ENCODE measurements around the gene NUP188.

The NUP188 gene

GRCh38 chr9:128905964-128906363 is 41.5 kb upstream of the NUP188 start:
- Histone ChIP-seq H3K4me3 (ENCODE audit: low read length) (no peak overlapping the region), H3K4me1 (ENCODE audit: control insufficient read depth, insufficient read depth, low read length) (peaks cover 23% of the 10 kb centered on the region), H3K36me3 (ENCODE audit: control insufficient read depth, insufficient read depth, low read length) (peaks cover 22% of the 10 kb centered on the region), H3K9me3 (ENCODE audit: control insufficient read depth, low read length) (no peaks in the 10 kb centered on the region), H3K9ac (ENCODE audit: low read length) (no peak overlapping the region), H3K27me3 (ENCODE audit: control insufficient read depth, insufficient read depth, low read length) (no peaks in the 10 kb centered on the region)

- Histone ChIP-seq H3K36me3 (ENCODE audit: control insufficient read depth, insufficient read depth, low read length) (peaks cover 22% of the 10 kb centered on the region), H3K9me3 (ENCODE audit: control insufficient read depth, low read length) (no peaks in the 10 kb centered on the region), H3K4me3 (ENCODE audit: low read length) (no peak overlapping the region), H3K27me3 (ENCODE audit: control insufficient read depth, insufficient read depth, low read length) (no peaks in the 10 kb centered on the region), H3K4me1 (ENCODE audit: control insufficient read depth, insufficient read depth, low read length) (peaks cover 26% of the 10 kb centered on the region), H3K9ac (ENCODE audit: low read length) (no peak overlapping the region)
These were observed 40.8 kb upstream of the NUP188 start for GRCh38 chr9:128906741-128907140.

DNA sequence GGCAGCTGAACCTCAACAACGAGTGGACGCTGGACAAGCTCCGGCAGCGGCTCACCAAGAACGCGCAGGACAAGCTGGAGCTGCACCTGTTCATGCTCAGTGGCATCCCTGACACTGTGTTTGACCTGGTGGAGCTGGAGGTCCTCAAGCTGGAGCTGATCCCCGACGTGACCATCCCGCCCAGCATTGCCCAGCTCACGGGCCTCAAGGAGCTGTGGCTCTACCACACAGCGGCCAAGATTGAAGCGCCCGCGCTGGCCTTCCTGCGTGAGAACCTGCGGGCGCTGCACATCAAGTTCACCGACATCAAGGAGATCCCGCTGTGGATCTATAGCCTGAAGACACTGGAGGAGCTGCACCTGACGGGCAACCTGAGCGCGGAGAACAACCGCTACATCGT is 39.1 kb upstream of the NUP188 start:
- H3K4me1 ChIP-seq (ENCODE audit: control insufficient read depth, insufficient read depth, low read length), result peaks cover 27% of the 10 kb centered on the region
- no peaks in the 10 kb centered on the region for H3K27me3 ChIP-seq (ENCODE audit: control insufficient read depth, insufficient read depth, low read length)
- H3K4me3 ChIP-seq (ENCODE audit: low read length), result no peak overlapping the region
- peaks cover 22% of the 10 kb centered on the region for H3K36me3 ChIP-seq (ENCODE audit: control insufficient read depth, insufficient read depth, low read length)
- H3K9me3 ChIP-seq (ENCODE audit: control insufficient read depth, low read length), result no peaks in the 10 kb centered on the region
- H3K9ac ChIP-seq (ENCODE audit: low read length), result no peak overlapping the region

GRCh38 chr9:128909859-128910258 is 37.6 kb upstream of the NUP188 start:
- H3K27me3 ChIP-seq (ENCODE audit: control insufficient read depth, insufficient read depth, low read length), result no peaks in the 10 kb centered on the region
- no peaks in the 10 kb centered on the region for H3K9me3 ChIP-seq (ENCODE audit: control insufficient read depth, low read length)
- H3K9ac ChIP-seq (ENCODE audit: low read length), result no peak overlapping the region
- peaks cover 32% of the 10 kb centered on the region for H3K4me1 ChIP-seq (ENCODE audit: control insufficient read depth, insufficient read depth, low read length)
- H3K4me3 ChIP-seq (ENCODE audit: low read length), result no peak overlapping the region
- peaks cover 22% of the 10 kb centered on the region for H3K36me3 ChIP-seq (ENCODE audit: control insufficient read depth, insufficient read depth, low read length)

- no peaks in the 10 kb centered on the region for H3K9me3 ChIP-seq (ENCODE audit: control insufficient read depth, low read length)
- H3K9ac ChIP-seq (ENCODE audit: low read length), result no peak overlapping the region
- H3K36me3 ChIP-seq (ENCODE audit: control insufficient read depth, insufficient read depth, low read length), result peaks cover 22% of the 10 kb centered on the region
- H3K27me3 ChIP-seq (ENCODE audit: control insufficient read depth, insufficient read depth, low read length), result no peaks in the 10 kb centered on the region
- peaks cover 32% of the 10 kb centered on the region for H3K4me1 ChIP-seq (ENCODE audit: control insufficient read depth, insufficient read depth, low read length)
- no peak overlapping the region for H3K4me3 ChIP-seq (ENCODE audit: low read length)
These were observed 36.6 kb upstream of the NUP188 start for GRCh38 chr9:128910906-128911305.

DNA sequence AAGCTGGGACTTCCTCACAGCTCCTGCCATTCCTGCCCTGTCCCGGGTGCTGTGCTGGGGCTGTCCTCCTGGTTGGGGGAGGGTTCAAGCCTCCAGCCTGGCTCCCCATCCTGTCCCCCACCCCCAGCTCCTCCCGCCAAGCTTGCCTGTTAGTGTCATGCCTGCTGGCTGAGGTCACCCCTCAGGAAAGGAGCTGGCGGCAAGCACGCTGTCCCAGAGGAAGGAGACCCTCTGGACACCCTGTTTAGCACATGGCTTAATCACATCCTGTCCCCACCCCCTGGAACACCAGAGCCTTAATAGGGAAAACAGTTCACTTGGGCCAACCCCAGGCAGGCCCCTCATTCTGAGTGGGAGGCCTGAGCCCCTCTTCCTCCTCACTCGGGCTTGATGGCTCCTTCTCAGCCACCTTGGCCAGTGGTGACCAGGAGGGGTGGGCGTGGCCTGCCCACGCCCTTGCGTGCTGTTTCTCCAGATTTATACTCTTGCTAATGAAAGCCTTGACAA is 35.9 kb upstream of the NUP188 start:
- Histone ChIP-seq H3K36me3 (ENCODE audit: control insufficient read depth, insufficient read depth, low read length) (peaks cover 21% of the 10 kb centered on the region), H3K4me3 (ENCODE audit: low read length) (no peak overlapping the region), H3K4me1 (ENCODE audit: control insufficient read depth, insufficient read depth, low read length) (peaks cover 39% of the 10 kb centered on the region), H3K9ac (ENCODE audit: low read length) (peak overlapping the region; percentile 44), H3K27me3 (ENCODE audit: control insufficient read depth, insufficient read depth, low read length) (no peaks in the 10 kb centered on the region), H3K9me3 (ENCODE audit: control insufficient read depth, low read length) (no peaks in the 10 kb centered on the region)

DNA sequence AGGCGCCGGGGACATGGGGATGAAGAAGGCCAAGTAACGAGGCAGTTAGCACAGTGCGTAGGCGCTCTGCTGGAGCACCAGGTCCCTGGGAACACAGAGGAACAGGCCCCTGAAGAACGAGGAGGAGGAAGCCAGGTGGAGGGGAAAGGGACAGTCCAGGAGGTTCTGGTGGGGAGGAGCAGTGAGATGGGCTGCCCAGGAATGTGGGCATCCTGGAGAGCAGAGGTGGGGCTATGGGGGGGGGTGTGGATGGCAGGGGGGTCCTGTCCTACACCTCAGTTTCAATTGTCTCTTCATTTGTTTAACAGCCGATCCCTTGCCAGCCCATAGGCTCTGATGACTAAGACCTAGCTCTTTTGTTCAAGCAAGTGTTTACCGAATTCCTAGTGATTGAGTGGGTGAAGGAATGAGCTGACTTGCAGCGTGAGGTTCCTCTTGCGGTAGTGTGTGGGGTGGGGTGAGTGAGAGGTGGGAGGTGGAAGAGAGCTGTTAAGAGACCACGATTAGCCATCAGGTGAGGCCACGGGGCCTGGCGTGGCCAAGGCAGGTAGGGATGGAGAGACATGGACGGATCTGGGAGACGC is 35.1 kb upstream of the NUP188 start:
- H3K27me3 ChIP-seq (ENCODE audit: control insufficient read depth, insufficient read depth, low read length), result no peaks in the 10 kb centered on the region
- peak overlapping the region; percentile 44 for H3K9ac ChIP-seq (ENCODE audit: low read length)
- peaks cover 46% of the 10 kb centered on the region for H3K4me1 ChIP-seq (ENCODE audit: control insufficient read depth, insufficient read depth, low read length)
- H3K4me3 ChIP-seq (ENCODE audit: low read length), result no peak overlapping the region
- peaks cover 18% of the 10 kb centered on the region for H3K36me3 ChIP-seq (ENCODE audit: control insufficient read depth, insufficient read depth, low read length)
- no peaks in the 10 kb centered on the region for H3K9me3 ChIP-seq (ENCODE audit: control insufficient read depth, low read length)

GRCh38 chr9:128913048-128913900 is 34.2 kb upstream of the NUP188 start:
- Histone ChIP-seq H3K9ac (ENCODE audit: low read length) (peak overlapping the region; percentile 20), H3K36me3 (ENCODE audit: control insufficient read depth, insufficient read depth, low read length) (peaks cover 18% of the 10 kb centered on the region), H3K4me3 (ENCODE audit: low read length) (no peak overlapping the region), H3K27me3 (ENCODE audit: control insufficient read depth, insufficient read depth, low read length) (no peaks in the 10 kb centered on the region), H3K9me3 (ENCODE audit: control insufficient read depth, low read length) (no peaks in the 10 kb centered on the region), H3K4me1 (ENCODE audit: control insufficient read depth, insufficient read depth, low read length) (peaks cover 51% of the 10 kb centered on the region)

DNA sequence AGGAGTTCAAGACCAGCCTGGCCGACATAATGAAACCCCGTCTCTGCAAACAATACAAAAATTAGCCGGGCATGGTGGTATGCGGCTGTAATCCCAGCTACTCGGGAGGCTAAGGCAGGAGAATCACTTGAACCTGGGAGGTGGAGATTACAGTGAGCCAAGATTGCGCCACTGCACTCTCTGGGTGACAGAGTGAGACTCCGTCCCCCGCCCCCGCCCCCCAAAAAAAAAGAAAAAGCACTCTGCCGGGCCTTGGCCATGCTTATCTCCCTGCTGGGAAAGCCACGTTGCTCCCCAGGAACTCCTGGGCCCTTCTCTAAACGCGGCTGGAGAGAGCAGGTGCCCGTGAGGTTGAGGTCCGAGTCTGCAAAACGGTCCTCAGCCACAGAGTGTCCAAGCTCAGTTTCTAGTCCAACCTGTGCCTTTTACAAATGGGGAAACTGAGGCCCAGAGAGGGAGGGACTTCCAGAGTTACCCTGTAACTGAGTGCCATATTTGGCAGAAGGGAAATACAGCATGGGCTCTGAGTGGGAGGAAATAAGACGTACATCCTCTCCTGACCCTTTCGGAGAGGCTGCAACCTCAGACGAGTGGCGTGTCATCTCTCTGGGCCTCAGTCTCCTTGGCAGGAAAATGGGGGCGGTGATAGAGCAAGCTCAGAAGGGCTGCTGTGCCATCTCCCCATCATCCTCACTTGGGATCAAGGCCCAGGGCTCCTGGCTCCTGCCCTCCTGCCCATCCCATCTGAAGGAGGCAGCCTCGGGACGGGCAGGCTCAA is 33.3 kb upstream of the NUP188 start:
- no peaks in the 10 kb centered on the region for H3K9me3 ChIP-seq (ENCODE audit: control insufficient read depth, low read length)
- no peaks in the 10 kb centered on the region for H3K27me3 ChIP-seq (ENCODE audit: control insufficient read depth, insufficient read depth, low read length)
- H3K4me1 ChIP-seq (ENCODE audit: control insufficient read depth, insufficient read depth, low read length), result peaks cover 51% of the 10 kb centered on the region
- no peak overlapping the region for H3K9ac ChIP-seq (ENCODE audit: low read length)
- H3K4me3 ChIP-seq (ENCODE audit: low read length), result no peak overlapping the region
- H3K36me3 ChIP-seq (ENCODE audit: control insufficient read depth, insufficient read depth, low read length), result peaks cover 9% of the 10 kb centered on the region

DNA sequence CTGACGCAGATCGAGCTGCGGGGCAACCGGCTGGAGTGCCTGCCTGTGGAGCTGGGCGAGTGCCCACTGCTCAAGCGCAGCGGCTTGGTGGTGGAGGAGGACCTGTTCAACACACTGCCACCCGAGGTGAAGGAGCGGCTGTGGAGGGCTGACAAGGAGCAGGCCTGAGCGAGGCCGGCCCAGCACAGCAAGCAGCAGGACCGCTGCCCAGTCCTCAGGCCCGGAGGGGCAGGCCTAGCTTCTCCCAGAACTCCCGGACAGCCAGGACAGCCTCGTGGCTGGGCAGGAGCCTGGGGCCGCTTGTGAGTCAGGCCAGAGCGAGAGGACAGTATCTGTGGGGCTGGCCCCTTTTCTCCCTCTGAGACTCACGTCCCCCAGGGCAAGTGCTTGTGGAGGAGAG is 31.3 kb upstream of the NUP188 start:
- no peak overlapping the region for H3K9ac ChIP-seq (ENCODE audit: low read length)
- H3K4me1 ChIP-seq (ENCODE audit: control insufficient read depth, insufficient read depth, low read length), result peaks cover 54% of the 10 kb centered on the region
- H3K4me3 ChIP-seq (ENCODE audit: low read length), result no peak overlapping the region
- H3K9me3 ChIP-seq (ENCODE audit: control insufficient read depth, low read length), result no peaks in the 10 kb centered on the region
- no peaks in the 10 kb centered on the region for H3K27me3 ChIP-seq (ENCODE audit: control insufficient read depth, insufficient read depth, low read length)
- no peaks in the 10 kb centered on the region for H3K36me3 ChIP-seq (ENCODE audit: control insufficient read depth, insufficient read depth, low read length)

DNA sequence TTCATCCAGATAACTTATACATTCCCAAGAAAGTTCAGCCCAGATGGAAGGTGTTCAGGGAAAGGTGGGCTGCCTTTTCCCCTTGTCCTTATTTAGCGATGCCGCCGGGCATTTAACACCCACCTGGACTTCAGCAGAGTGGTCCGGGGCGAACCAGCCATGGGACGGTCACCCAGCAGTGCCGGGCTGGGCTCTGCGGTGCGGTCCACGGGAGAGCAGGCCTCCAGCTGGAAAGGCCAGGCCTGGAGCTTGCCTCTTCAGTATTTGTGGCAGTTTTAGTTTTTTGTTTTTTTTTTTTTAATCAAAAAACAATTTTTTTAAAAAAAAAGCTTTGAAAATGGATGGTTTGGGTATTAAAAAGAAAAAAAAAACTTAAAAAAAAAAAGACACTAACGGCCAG is 30.8 kb upstream of the NUP188 start:
- Histone ChIP-seq H3K27me3 (ENCODE audit: control insufficient read depth, insufficient read depth, low read length) (no peaks in the 10 kb centered on the region), H3K4me1 (ENCODE audit: control insufficient read depth, insufficient read depth, low read length) (peaks cover 52% of the 10 kb centered on the region), H3K4me3 (ENCODE audit: low read length) (no peak overlapping the region), H3K9ac (ENCODE audit: low read length) (no peak overlapping the region), H3K9me3 (ENCODE audit: control insufficient read depth, low read length) (no peaks in the 10 kb centered on the region), H3K36me3 (ENCODE audit: control insufficient read depth, insufficient read depth, low read length) (no peaks in the 10 kb centered on the region)

Data from mucosa of stomach (tissue), 1 donor.